Fibroblast of lung (primary cell): ENCODE measurements around the gene PDS5B.

Experiments
- EZH2 ChIP-seq: IDR thresholded peaks from 2 replicates; pipeline ENCODE4 v1.5.1; 2012; ENCODE audit warnings: low read length, control low read depth, mild to moderate bottlenecking; ENCODE audit errors: missing control alignments
- TF ChIP-seq, protein P1 (sequence below), 2 donors: IDR thresholded peaks in 1 of 2; conservative IDR thresholded peaks in 1 of 2; 1 replicate in 1 of 2; 2 replicates in 1 of 2; pipeline ENCODE4 v1.5.1; 2011 to 2012; ENCODE audit warnings: low read length in 2 of 2, control low read depth in 1 of 2, inconsistent platforms in 1 of 2, low read depth in 1 of 2, mild to moderate bottlenecking in 1 of 2

DNA sequence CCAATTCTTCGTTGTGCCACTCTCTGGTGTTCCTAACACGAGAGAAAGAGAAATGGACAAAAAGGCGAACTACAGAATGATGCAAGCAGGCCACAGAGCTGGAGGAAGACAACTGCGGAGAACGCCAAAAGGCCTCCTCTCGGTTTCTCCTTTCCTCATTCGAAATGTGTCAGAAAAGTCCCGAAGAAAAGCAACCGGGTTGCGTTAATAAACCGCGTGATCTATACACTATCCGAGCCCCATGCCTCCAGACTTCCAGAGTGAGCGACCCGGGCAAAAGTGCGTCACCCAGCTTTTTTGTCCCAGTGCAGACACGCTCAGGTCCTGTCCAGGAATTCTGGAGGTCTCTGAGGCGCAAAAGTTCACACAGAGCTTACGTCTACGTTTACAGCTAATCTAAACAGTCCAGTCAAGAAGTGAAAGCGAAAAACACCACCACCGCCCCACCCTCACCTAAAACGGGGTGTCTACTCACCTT lies 48.1 kb upstream of the PDS5B start:
- TF ChIP-seq, protein P1, sequence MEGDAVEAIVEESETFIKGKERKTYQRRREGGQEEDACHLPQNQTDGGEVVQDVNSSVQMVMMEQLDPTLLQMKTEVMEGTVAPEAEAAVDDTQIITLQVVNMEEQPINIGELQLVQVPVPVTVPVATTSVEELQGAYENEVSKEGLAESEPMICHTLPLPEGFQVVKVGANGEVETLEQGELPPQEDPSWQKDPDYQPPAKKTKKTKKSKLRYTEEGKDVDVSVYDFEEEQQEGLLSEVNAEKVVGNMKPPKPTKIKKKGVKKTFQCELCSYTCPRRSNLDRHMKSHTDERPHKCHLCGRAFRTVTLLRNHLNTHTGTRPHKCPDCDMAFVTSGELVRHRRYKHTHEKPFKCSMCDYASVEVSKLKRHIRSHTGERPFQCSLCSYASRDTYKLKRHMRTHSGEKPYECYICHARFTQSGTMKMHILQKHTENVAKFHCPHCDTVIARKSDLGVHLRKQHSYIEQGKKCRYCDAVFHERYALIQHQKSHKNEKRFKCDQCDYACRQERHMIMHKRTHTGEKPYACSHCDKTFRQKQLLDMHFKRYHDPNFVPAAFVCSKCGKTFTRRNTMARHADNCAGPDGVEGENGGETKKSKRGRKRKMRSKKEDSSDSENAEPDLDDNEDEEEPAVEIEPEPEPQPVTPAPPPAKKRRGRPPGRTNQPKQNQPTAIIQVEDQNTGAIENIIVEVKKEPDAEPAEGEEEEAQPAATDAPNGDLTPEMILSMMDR (conservative IDR thresholded peaks at IDR 0.05 in 1 of 2, IDR thresholded peaks at IDR 0.05 in 1 of 2; ENCODE audit: low read depth in 1 of 2, low read length in 2 of 2), result no peak
- TF ChIP-seq EZH2, result no peak
